ENCODE results near the gene KRTAP10-2.

GRCh38 chr21:44571296-44571695, 20.0 kb upstream of the KRTAP10-2 start:
- TF ChIP-seq POLR2A (IDR thresholded peaks at IDR 0.05) (no peak), CTCF (IDR thresholded peaks at IDR 0.05) (no peak)

All from Peyer's patch (tissue), 4 donors.